Hepatic stellate cell (primary cell): ENCODE measurements around the gene DAZAP1.
A peak's percentile ranks its signal among the peaks of the same experiment; 100 is the strongest.

Source experiments
- DNase-seq: peaks from one replicate; pipeline ENCODE4 v3.0.0; 2011; ENCODE audit warnings: low spot score

DAZAP1 gene

GRCh38 chr19:1393841-1394240, 13.5 kb upstream of the DAZAP1 start:
- no peak for DNase-seq

- DNase-seq = no peak
Observed at GRCh38 chr19:1394252-1395193, 12.9 kb upstream of the DAZAP1 start.

GRCh38 chr19:1395194-1396018, 12.0 kb upstream of the DAZAP1 start:
- DNase-seq = no peak

- no peak for DNase-seq
Observed at GRCh38 chr19:1396019-1396767, 11.2 kb upstream of the DAZAP1 start.

GRCh38 chr19:1396768-1397679, 10.4 kb upstream of the DAZAP1 start:
- DNase-seq = no peak

- no peak for DNase-seq
Observed at GRCh38 chr19:1397838-1398237, 9.5 kb upstream of the DAZAP1 start.

GRCh38 chr19:1399079-1399478, 8.3 kb upstream of the DAZAP1 start:
- no peak for DNase-seq

GRCh38 chr19:1399745-1400144, 7.6 kb upstream of the DAZAP1 start:
- no peak for DNase-seq

- peak; percentile 77 for DNase-seq
Observed at GRCh38 chr19:1400281-1401137, 6.9 kb upstream of the DAZAP1 start.

GRCh38 chr19:1401138-1401888, 6.1 kb upstream of the DAZAP1 start, which contains the start of gene GAMT:
Gene GAMT, minus strand, starts transcription at chr19:1401542. Its CDS starts 66 bp downstream, at chr19:1401476.
- peak; percentile 77 for DNase-seq

- DNase-seq = no peak
Observed at GRCh38 chr19:1401889-1402217, 5.5 kb upstream of the DAZAP1 start.

GRCh38 chr19:1402411-1403070, 4.8 kb upstream of the DAZAP1 start:
- no peak for DNase-seq

- DNase-seq = peak; percentile 98
Observed at GRCh38 chr19:1406774-1407527, 435 bp upstream of the DAZAP1 start.

GRCh38 chr19:1408300-1409203, 1.2 kb downstream of the DAZAP1 start:
- DNase-seq = peak; percentile 63

GRCh38 chr19:1409204-1410005, 2.0 kb downstream of the DAZAP1 start:
- no peak for DNase-seq

- no peak for DNase-seq
Observed at GRCh38 chr19:1410136-1410786, 2.9 kb downstream of the DAZAP1 start.
